Mononuclear cell (primary cell): ENCODE measurements around the gene SULT1A1. TPM values are rescaled to one million over a fixed set of nuclear protein-coding genes. Genes with fewer than 3 reads are reported as not detected.
"Not testable (repeated sequence)": the region's sequence is repeated elsewhere in the genome, so short reads cannot be mapped to it uniquely, and the experiment has no call there.

Experiments used
- H3K27me3 ChIP-seq: 2 replicates; pipeline ENCODE4 v1.6.0; 2011; ENCODE audit warnings: low read length, control low read depth; ENCODE audit not compliant: insufficient read depth
- H3K4me1 ChIP-seq: 2 replicates; pipeline ENCODE4 v1.5.1; 2011; ENCODE audit warnings: mild to moderate bottlenecking, low read length, control low read depth; ENCODE audit not compliant: insufficient read depth
- H3K4me3 ChIP-seq: 2 replicates; pipeline ENCODE4 v1.5.1; 2011; ENCODE audit warnings: mild to moderate bottlenecking, low read length, moderate library complexity
- H3K9me3 ChIP-seq: 2 replicates; pipeline ENCODE4 v1.5.1; 2011; ENCODE audit warnings: low read depth, mild to moderate bottlenecking, control low read depth, low read length
- total RNA-seq: library from RNA; depleted of rRNA; stranded (reverse); fragments of >200 nt; gene quantifications from one replicate; pipeline ENCODE4 v1.2.3, GENCODE V29; 2012

SULT1A1 gene
- total RNA-seq, 1 donor, result 53.4 TPM

- not testable (repeated sequence) for H3K27me3 ChIP-seq, H3K4me3 ChIP-seq, H3K9me3 ChIP-seq
- peaks cover 48% of the 10 kb centered on the region for H3K4me1 ChIP-seq
These were observed 4.7 kb upstream of the SULT1A1 start for GRCh38 chr16:28614561-28614960.

GRCh38 chr16:28613912-28614311 is 4.1 kb upstream of the SULT1A1 start:
- not testable (repeated sequence) for H3K9me3 ChIP-seq, H3K4me3 ChIP-seq, H3K27me3 ChIP-seq
- peaks cover 54% of the 10 kb centered on the region for H3K4me1 ChIP-seq

GRCh38 chr16:28612359-28613280 is 2.8 kb upstream of the SULT1A1 start:
- not testable (repeated sequence) for H3K27me3 ChIP-seq, H3K4me3 ChIP-seq, H3K9me3 ChIP-seq
- H3K4me1 ChIP-seq, result peaks cover 51% of the 10 kb centered on the region

GRCh38 chr16:28610595-28611191 is 849 bp upstream of the SULT1A1 start:
- Histone ChIP-seq H3K4me3 (no peak overlapping the region), H3K27me3 (no peaks in the 10 kb centered on the region), H3K4me1 (peaks cover 34% of the 10 kb centered on the region), H3K9me3 (no peaks in the 10 kb centered on the region)

- H3K27me3 ChIP-seq, H3K9me3 ChIP-seq: not testable (repeated sequence)
- Histone ChIP-seq H3K4me3 (peak overlapping the region; percentile 34), H3K4me1 (peaks cover 34% of the 10 kb centered on the region)
These were observed 812 bp downstream of the SULT1A1 start for GRCh38 chr16:28608867-28609596.

GRCh38 chr16:28608496-28608808 is 1.4 kb downstream of the SULT1A1 start:
- peaks cover 34% of the 10 kb centered on the region for H3K4me1 ChIP-seq
- not testable (repeated sequence) for H3K27me3 ChIP-seq, H3K4me3 ChIP-seq, H3K9me3 ChIP-seq

- H3K27me3 ChIP-seq, H3K9me3 ChIP-seq, H3K4me3 ChIP-seq: not testable (repeated sequence)
- H3K4me1 ChIP-seq, result peaks cover 34% of the 10 kb centered on the region
These were observed 2.0 kb downstream of the SULT1A1 start for GRCh38 chr16:28607681-28608495.

GRCh38 chr16:28607116-28607623 is 2.7 kb downstream of the SULT1A1 start:
- H3K9me3 ChIP-seq, result no peaks in the 10 kb centered on the region
- no peak overlapping the region for H3K4me3 ChIP-seq
- H3K27me3 ChIP-seq, result no peaks in the 10 kb centered on the region
- H3K4me1 ChIP-seq, result peaks cover 34% of the 10 kb centered on the region

GRCh38 chr16:28606291-28607115 is 3.3 kb downstream of the SULT1A1 start:
- Histone ChIP-seq H3K4me1 (peaks cover 34% of the 10 kb centered on the region), H3K4me3 (no peak overlapping the region), H3K27me3 (no peaks in the 10 kb centered on the region), H3K9me3 (no peaks in the 10 kb centered on the region)

- H3K9me3 ChIP-seq, result no peaks in the 10 kb centered on the region
- peaks cover 14% of the 10 kb centered on the region for H3K4me1 ChIP-seq
- no peaks in the 10 kb centered on the region for H3K27me3 ChIP-seq
- no peak overlapping the region for H3K4me3 ChIP-seq
These were observed 5.7 kb downstream of the SULT1A1 start for GRCh38 chr16:28604186-28604565.

GRCh38 chr16:28603381-28604185 is 6.3 kb downstream of the SULT1A1 start:
- no peaks in the 10 kb centered on the region for H3K27me3 ChIP-seq
- H3K9me3 ChIP-seq, result no peaks in the 10 kb centered on the region
- H3K4me3 ChIP-seq, result no peak overlapping the region
- peaks cover 8% of the 10 kb centered on the region for H3K4me1 ChIP-seq

- H3K27me3 ChIP-seq, result no peaks in the 10 kb centered on the region
- H3K4me3 ChIP-seq, result no peak overlapping the region
- H3K4me1 ChIP-seq, result peaks cover under 1% of the 10 kb centered on the region
- H3K9me3 ChIP-seq, result no peaks in the 10 kb centered on the region
These were observed 7.3 kb downstream of the SULT1A1 start for GRCh38 chr16:28602529-28602928.

GRCh38 chr16:28602062-28602461 is 7.8 kb downstream of the SULT1A1 start:
- H3K9me3 ChIP-seq, H3K27me3 ChIP-seq, H3K4me3 ChIP-seq, H3K4me1 ChIP-seq: not testable (repeated sequence)
